Mesothelial cell of epicardium (in vitro differentiated cells): Measurements from ENCODE around the gene UBL4B. TPM values are rescaled to one million over a fixed set of nuclear protein-coding genes. Genes with fewer than 3 reads are reported as not detected.

Experiments used
- DNase-seq, 2 experiments: peaks; one replicate each; pipeline ENCODE4 v3.0.0; 2021; ENCODE audit warnings: low spot score in 2 of 2; ENCODE audit not compliant: unreplicated experiment in 2 of 2
- H3K27ac Mint-ChIP-seq: 2 replicates; pipeline ENCODE4 v1.8.0; 2021; ENCODE audit warnings: mixed read lengths
- H3K27me3 Mint-ChIP-seq: 2 replicates; pipeline ENCODE4 v1.8.0; 2021; ENCODE audit warnings: low read depth, mixed read lengths
- H3K36me3 Mint-ChIP-seq: 2 replicates; pipeline ENCODE4 v1.8.0; 2021; ENCODE audit warnings: mixed read lengths
- H3K4me1 Mint-ChIP-seq: 2 replicates; pipeline ENCODE4 v1.8.0; 2021; ENCODE audit warnings: mixed read lengths
- H3K4me3 Mint-ChIP-seq: 2 replicates; pipeline ENCODE4 v1.8.0; 2021; ENCODE audit warnings: mild to moderate bottlenecking, moderate library complexity, mixed read lengths
- H3K9me3 Mint-ChIP-seq: 2 replicates; pipeline ENCODE4 v1.8.0; 2021; ENCODE audit warnings: mixed read lengths
- total RNA-seq: library from RNA; stranded (reverse); gene quantifications from 3 replicates; pipeline ENCODE4 v1.2.1, GENCODE V29; 2021
- TF ChIP-seq, protein P1 (sequence below): fragments of 200-600 bp; sonication (generic); IDR thresholded peaks from one replicate; pipeline ENCODE4 v1.5.0; 2021; ENCODE audit warnings: antibody characterized with exemption; ENCODE audit not compliant: unreplicated experiment

UBL4B gene
- total RNA-seq, 1 donor from 2014 or later: 10.7 TPM

GRCh38 chr1:110113551-110113950 lies 1.3 kb downstream of the UBL4B start:
- H3K27ac Mint-ChIP-seq: no peak overlapping the region
- TF ChIP-seq, protein P1, sequence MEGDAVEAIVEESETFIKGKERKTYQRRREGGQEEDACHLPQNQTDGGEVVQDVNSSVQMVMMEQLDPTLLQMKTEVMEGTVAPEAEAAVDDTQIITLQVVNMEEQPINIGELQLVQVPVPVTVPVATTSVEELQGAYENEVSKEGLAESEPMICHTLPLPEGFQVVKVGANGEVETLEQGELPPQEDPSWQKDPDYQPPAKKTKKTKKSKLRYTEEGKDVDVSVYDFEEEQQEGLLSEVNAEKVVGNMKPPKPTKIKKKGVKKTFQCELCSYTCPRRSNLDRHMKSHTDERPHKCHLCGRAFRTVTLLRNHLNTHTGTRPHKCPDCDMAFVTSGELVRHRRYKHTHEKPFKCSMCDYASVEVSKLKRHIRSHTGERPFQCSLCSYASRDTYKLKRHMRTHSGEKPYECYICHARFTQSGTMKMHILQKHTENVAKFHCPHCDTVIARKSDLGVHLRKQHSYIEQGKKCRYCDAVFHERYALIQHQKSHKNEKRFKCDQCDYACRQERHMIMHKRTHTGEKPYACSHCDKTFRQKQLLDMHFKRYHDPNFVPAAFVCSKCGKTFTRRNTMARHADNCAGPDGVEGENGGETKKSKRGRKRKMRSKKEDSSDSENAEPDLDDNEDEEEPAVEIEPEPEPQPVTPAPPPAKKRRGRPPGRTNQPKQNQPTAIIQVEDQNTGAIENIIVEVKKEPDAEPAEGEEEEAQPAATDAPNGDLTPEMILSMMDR: no peak
- H3K4me1 Mint-ChIP-seq: peaks cover 27% of the 10 kb centered on the region
- no peak for DNase-seq
- no peaks in the 10 kb centered on the region for H3K27me3 Mint-ChIP-seq
- no peaks in the 10 kb centered on the region for H3K9me3 Mint-ChIP-seq
- H3K36me3 Mint-ChIP-seq: peaks cover 10% of the 10 kb centered on the region
- H3K4me3 Mint-ChIP-seq: no peak overlapping the region

DNA sequence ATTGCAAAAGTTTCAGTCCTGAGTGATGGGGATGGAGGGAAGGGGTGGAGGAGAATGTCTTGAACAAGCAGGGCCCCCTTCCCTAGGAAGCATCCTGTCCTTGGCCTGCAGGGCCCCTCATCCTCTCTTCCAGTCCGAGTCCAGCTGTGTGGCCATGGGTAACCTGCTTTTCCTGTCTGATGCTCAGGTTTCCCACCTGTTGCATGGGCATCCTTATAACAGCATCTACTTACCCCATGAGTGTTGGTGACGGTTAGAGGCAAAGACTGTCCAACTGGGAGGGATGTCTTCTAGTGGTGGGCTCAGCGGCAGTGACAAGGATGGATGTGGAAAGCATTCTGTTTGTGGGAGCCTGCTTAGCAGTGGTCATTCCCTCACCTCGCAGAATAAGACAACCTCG lies 1.9 kb downstream of the UBL4B start:
- TF ChIP-seq, protein P1: no peak
- peaks cover 20% of the 10 kb centered on the region for H3K4me1 Mint-ChIP-seq
- no peak overlapping the region for H3K4me3 Mint-ChIP-seq
- no peaks in the 10 kb centered on the region for H3K27me3 Mint-ChIP-seq
- no peak overlapping the region for H3K27ac Mint-ChIP-seq
- no peak for DNase-seq
- peaks cover 10% of the 10 kb centered on the region for H3K36me3 Mint-ChIP-seq
- no peaks in the 10 kb centered on the region for H3K9me3 Mint-ChIP-seq

GRCh38 chr1:110114784-110115183 lies 2.5 kb downstream of the UBL4B start:
- DNase-seq: no peak
- H3K27me3 Mint-ChIP-seq: no peaks in the 10 kb centered on the region
- peaks cover 15% of the 10 kb centered on the region for H3K4me1 Mint-ChIP-seq
- H3K9me3 Mint-ChIP-seq: no peaks in the 10 kb centered on the region
- H3K36me3 Mint-ChIP-seq: peaks cover 5% of the 10 kb centered on the region
- no peak overlapping the region for H3K27ac Mint-ChIP-seq
- H3K4me3 Mint-ChIP-seq: no peak overlapping the region
- TF ChIP-seq, protein P1: no peak

DNA sequence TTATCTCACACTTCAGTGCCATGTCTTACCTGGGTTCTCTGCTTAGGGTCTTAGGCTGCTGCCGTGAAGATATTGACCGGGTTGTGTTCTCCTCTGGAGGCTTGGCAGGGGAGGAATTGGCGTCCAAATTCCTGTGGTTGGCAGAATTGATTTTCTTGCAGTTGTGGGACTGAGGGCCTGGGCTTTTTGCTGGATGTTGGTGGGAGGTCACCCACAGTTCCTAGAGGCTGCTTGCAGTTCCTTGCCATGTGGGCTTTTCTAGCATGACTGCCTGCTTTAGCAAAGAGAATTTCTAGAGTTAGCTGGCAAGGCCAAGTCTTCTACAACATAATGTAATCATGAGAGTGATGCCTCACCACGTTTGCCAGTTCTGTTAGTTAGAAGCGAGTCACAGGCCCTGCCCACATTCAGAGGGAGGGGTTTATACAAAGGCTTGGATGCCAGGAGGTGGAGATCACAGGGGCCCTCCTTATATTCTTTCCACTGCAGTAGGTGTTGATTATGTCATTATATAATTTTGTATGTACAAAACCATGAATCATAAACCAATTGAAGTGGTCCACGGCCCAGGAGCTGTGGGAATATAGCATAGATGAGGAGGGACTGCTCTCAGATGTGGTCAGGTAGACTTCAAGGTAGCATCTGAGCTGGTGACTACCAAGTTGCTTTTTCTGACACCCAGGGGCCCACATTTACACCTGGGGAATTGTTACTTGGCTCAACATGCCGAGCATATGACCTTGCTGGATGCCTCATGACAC lies 6.6 kb downstream of the UBL4B start:
- DNase-seq: no peak
- H3K4me1 Mint-ChIP-seq: peaks cover 8% of the 10 kb centered on the region
- no peak overlapping the region for H3K27ac Mint-ChIP-seq
- H3K36me3 Mint-ChIP-seq: peaks cover 12% of the 10 kb centered on the region
- H3K9me3 Mint-ChIP-seq: peaks cover 17% of the 10 kb centered on the region
- no peak overlapping the region for H3K4me3 Mint-ChIP-seq
- TF ChIP-seq, protein P1: no peak
- H3K27me3 Mint-ChIP-seq: no peaks in the 10 kb centered on the region

DNA sequence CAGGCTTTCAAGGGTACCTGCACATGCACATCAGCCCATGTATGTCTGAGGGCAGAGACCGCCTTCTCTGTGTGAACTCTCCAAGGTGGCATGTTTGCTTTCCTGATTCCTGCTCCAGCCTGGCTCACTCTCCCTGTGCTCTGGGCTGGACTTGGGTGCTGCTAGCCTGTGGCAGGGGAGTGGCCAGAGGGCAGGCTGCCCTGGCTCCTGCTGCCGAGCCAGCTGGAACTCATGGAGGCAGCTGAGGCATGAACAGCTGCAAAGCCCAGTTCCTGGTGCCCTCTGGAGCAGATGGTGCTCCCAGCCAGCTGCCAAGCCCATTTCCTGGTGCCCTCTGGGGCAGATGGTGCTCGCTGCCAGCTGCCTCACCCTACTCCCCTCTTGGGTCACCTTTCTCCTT lies 7.6 kb downstream of the UBL4B start:
- Mint-ChIP-seq H3K36me3 (peaks cover 12% of the 10 kb centered on the region), H3K4me1 (peaks cover 7% of the 10 kb centered on the region), H3K9me3 (peaks cover 25% of the 10 kb centered on the region), H3K4me3 (no peak overlapping the region), H3K27ac (no peak overlapping the region), H3K27me3 (no peaks in the 10 kb centered on the region)
- TF ChIP-seq, protein P1: no peak
- no peak for DNase-seq
